NCI-H2196 (cell line): ENCODE data around the gene APP.

ENCODE experiments used
- DNase-seq: peaks from one replicate; lab custom pipeline; 2025; ENCODE audit not compliant: unreplicated experiment; lab: John Stamatoyannopoulos, UW

APP gene

GRCh38 chr21:25911730-25912401, 258.7 kb downstream of the APP start:
- DNase-seq, result peak; percentile 25

GRCh38 chr21:25910809-25911208, 259.8 kb downstream of the APP start:
- no peak for DNase-seq

- DNase-seq, result no peak
These were observed 261.2 kb downstream of the APP start for GRCh38 chr21:25909341-25909740.

- DNase-seq, result no peak
These were observed 262.1 kb downstream of the APP start for GRCh38 chr21:25908495-25908894.

- DNase-seq, result no peak
These were observed 262.8 kb downstream of the APP start for GRCh38 chr21:25907573-25908275.

GRCh38 chr21:25906587-25906986, 264.0 kb downstream of the APP start:
- DNase-seq, result no peak

- no peak for DNase-seq
These were observed 265.4 kb downstream of the APP start for GRCh38 chr21:25905126-25905525.

- no peak for DNase-seq
These were observed 266.4 kb downstream of the APP start for GRCh38 chr21:25904044-25904695.

GRCh38 chr21:25903607-25904006, 267.0 kb downstream of the APP start:
- DNase-seq, result no peak

- no peak for DNase-seq
These were observed 269.1 kb downstream of the APP start for GRCh38 chr21:25901330-25901979.

- DNase-seq, result no peak
These were observed 271.9 kb downstream of the APP start for GRCh38 chr21:25898671-25899070.

- DNase-seq, result no peak
These were observed 273.2 kb downstream of the APP start for GRCh38 chr21:25897383-25897782.

- no peak for DNase-seq
These were observed 274.0 kb downstream of the APP start for GRCh38 chr21:25896501-25897056.

GRCh38 chr21:25895565-25896205, 274.9 kb downstream of the APP start:
- DNase-seq, result peak; percentile 51

GRCh38 chr21:25893191-25893590, 277.4 kb downstream of the APP start:
- no peak for DNase-seq

GRCh38 chr21:25891596-25891995, 279.0 kb downstream of the APP start:
- no peak for DNase-seq

GRCh38 chr21:25890001-25890400, 280.6 kb downstream of the APP start:
- no peak for DNase-seq

- DNase-seq, result no peak
These were observed 281.9 kb downstream of the APP start for GRCh38 chr21:25888711-25889110.

GRCh38 chr21:25887646-25888306, 282.8 kb downstream of the APP start:
- DNase-seq, result no peak

GRCh38 chr21:25887166-25887565, 283.4 kb downstream of the APP start:
- DNase-seq, result no peak
